ENCODE results near the gene CUL7.

Gene CUL7

DNA sequence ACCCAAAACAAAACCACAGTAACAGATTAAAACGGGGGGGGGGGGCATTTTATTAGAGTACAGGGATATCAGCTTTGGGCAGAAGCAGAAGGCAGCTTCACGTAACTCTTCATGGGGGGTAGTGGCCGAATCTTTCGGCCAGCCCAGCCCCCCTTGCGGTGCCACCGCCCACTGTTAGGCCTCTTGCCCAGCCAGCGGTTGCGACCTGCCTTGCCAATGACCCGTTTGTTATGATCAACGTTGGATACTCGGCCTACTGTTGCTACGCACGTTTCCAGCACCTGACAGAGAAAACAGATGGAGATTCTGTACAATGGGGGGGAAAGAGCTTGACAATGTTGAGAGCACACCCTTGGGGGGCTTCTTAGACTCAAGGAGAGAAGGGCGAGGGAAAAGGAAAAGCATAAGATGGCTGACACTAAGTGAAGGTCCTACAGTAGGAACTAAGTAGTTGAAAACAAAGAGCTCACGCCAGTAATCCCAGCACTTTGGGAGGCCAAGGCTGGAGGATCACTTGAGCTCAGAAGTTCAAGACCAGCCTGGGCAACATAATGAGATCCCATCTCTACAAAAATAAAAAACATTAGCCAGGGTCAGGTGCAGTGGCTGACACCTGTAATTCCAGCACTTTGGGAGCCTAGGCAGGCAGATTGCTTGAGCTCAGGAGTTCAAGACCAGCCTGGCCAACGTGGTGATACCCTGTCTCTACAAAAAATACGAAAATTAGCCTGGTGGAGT is 724 bp upstream of the CUL7 start:
- Histone ChIP-seq H3K4me1 (peaks cover 4% of the 10 kb centered on the region; the same call in 1 of the 2 replicates), H3K4me3 (ENCODE audit: low read depth, low read length) (peak overlapping the region; percentile 80), H3K9me3 (no peaks in the 10 kb centered on the region), H3K27me3 (no peaks in the 10 kb centered on the region), H3K36me3 (peaks cover 8% of the 10 kb centered on the region; the same call in 1 of the 2 replicates)
- DNase-seq, result no peak
- TF ChIP-seq, protein P1, sequence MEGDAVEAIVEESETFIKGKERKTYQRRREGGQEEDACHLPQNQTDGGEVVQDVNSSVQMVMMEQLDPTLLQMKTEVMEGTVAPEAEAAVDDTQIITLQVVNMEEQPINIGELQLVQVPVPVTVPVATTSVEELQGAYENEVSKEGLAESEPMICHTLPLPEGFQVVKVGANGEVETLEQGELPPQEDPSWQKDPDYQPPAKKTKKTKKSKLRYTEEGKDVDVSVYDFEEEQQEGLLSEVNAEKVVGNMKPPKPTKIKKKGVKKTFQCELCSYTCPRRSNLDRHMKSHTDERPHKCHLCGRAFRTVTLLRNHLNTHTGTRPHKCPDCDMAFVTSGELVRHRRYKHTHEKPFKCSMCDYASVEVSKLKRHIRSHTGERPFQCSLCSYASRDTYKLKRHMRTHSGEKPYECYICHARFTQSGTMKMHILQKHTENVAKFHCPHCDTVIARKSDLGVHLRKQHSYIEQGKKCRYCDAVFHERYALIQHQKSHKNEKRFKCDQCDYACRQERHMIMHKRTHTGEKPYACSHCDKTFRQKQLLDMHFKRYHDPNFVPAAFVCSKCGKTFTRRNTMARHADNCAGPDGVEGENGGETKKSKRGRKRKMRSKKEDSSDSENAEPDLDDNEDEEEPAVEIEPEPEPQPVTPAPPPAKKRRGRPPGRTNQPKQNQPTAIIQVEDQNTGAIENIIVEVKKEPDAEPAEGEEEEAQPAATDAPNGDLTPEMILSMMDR (IDR thresholded peaks at IDR 0.05; ENCODE audit: low read depth, low read length), result no peak

- TF ChIP-seq, protein P1 (IDR thresholded peaks at IDR 0.05; ENCODE audit: low read depth, low read length), result no peak
- DNase-seq, result peak; percentile 32
- H3K36me3 ChIP-seq, result peaks cover 8% of the 10 kb centered on the region; the same call in 1 of the 2 replicates
Measured at GRCh38 chr6:43052842-43053544, 658 bp downstream of the CUL7 start.

DNA sequence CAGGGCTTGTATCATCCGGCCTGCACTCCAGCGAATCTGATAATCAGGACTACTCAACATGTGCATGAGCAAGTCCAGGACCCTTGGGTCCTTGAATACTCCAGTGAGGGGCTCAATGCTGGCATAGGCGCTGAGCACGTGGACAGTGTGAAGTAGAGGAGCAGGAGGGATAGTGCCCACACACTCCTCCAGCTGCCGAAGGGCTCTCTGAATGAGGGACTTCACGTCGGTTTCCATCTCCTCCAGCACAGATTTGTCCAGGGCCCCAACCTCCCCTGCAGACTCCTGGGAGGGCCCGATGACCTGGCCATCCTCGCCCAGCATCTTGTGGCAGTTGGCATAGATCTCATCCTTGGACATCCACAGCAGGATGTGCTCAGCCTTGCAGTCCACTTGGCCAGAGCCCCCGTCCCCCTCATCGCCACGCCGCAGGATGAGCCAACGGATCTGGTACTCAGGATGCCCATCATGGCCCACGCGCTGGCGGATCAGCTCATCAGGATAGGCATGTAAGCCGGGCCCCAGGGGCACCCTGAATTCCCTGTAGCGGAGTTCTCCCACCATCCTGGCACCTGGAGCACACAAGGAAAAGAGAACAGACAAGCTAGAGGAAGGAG is 1.3 kb downstream of the CUL7 start:
- H3K4me1 ChIP-seq, result no peaks in the 10 kb centered on the region
- TF ChIP-seq, protein P1 (IDR thresholded peaks at IDR 0.05; ENCODE audit: low read depth, low read length), result no peak
- peak overlapping the region; percentile 80 for H3K4me3 ChIP-seq (ENCODE audit: low read depth, low read length)
- no peak for DNase-seq
- peaks cover 6% of the 10 kb centered on the region; the same call in 1 of the 2 replicates for H3K36me3 ChIP-seq
- no peaks in the 10 kb centered on the region for H3K27me3 ChIP-seq
- no peaks in the 10 kb centered on the region for H3K9me3 ChIP-seq

More at GRCh38 chr6:43052842-43053544, 658 bp downstream of the CUL7 start:
- Histone ChIP-seq H3K4me1 (no peaks in the 10 kb centered on the region), H3K27me3 (no peaks in the 10 kb centered on the region), H3K9me3 (no peaks in the 10 kb centered on the region), H3K4me3 (ENCODE audit: low read depth, low read length) (peak overlapping the region; percentile 80)

DNA sequence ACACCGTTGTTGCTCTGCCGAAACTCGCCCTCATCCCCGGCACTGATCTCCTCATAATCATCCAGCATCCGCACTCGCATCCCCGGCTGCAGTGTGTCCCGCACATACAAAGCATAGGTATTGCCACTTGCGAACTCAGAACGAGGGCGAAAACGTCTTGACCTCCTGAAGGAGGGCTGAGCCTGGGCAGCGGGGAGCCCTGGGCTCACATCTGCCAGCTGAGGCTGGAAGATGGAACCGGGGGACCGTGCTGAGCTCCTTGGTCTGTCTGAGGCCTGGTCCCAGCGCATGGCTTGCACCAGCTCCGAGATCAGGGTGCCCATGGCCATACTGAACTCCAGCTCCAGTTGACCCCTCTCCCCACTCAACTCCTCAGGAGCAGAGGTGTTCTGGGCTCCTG is 2.7 kb downstream of the CUL7 start:
- no peak overlapping the region for H3K4me3 ChIP-seq (ENCODE audit: low read depth, low read length)
- DNase-seq, result no peak
- no peaks in the 10 kb centered on the region for H3K27me3 ChIP-seq
- H3K4me1 ChIP-seq, result no peaks in the 10 kb centered on the region
- H3K9me3 ChIP-seq, result no peaks in the 10 kb centered on the region
- peaks cover 2% of the 10 kb centered on the region; the same call in 1 of the 2 replicates for H3K36me3 ChIP-seq
- TF ChIP-seq, protein P1 (IDR thresholded peaks at IDR 0.05; ENCODE audit: low read depth, low read length), result no peak

- DNase-seq, result no peak
- TF ChIP-seq, protein P1 (IDR thresholded peaks at IDR 0.05; ENCODE audit: low read depth, low read length), result no peak
- Histone ChIP-seq H3K4me3 (ENCODE audit: low read depth, low read length) (no peak overlapping the region), H3K9me3 (no peaks in the 10 kb centered on the region), H3K36me3 (peaks cover 5% of the 10 kb centered on the region; the same call in 1 of the 2 replicates), H3K4me1 (no peaks in the 10 kb centered on the region), H3K27me3 (no peaks in the 10 kb centered on the region)
Measured at GRCh38 chr6:43047998-43048397, 5.7 kb downstream of the CUL7 start.

Measured in BE2C (cell line).